GM23248 (cell line): ENCODE results near the gene LYPD8. TPM values are rescaled to one million over a fixed set of nuclear protein-coding genes. Genes with fewer than 3 reads are reported as not detected.
"Not testable (repeated sequence)": the region's sequence is repeated elsewhere in the genome, so short reads cannot be mapped to it uniquely, and the experiment has no call there.

Experiments
- DNase-seq: peaks from one replicate; pipeline ENCODE4 v3.0.0-alpha.2; 2015
- H2AFZ ChIP-seq: fragments of 200-600 bp; sonication (generic); 2 replicates; pipeline ENCODE4 v1.6.1; 2016; ENCODE audit warnings: antibody characterized with exemption
- H3F3A ChIP-seq: fragments of 200-600 bp; sonication (generic); 2 replicates; pipeline ENCODE4 v1.6.1; 2016; ENCODE audit warnings: mild to moderate bottlenecking, antibody characterized with exemption, mixed run types; ENCODE audit not compliant: insufficient read depth
- H3K27ac ChIP-seq: fragments of 200-600 bp; sonication (generic); 2 replicates; pipeline ENCODE4 v1.5.1; 2016; ENCODE audit warnings: mild to moderate bottlenecking
- H3K27me3 ChIP-seq: fragments of 200-600 bp; sonication (generic); replicated peaks from 2 replicates; pipeline ENCODE4 v1.6.1; 2016; ENCODE audit warnings: mild to moderate bottlenecking; ENCODE audit not compliant: insufficient read depth
- H3K36me3 ChIP-seq: fragments of 200-600 bp; sonication (generic); 2 replicates; pipeline ENCODE4 v1.6.1; 2016; ENCODE audit warnings: low read depth, mild to moderate bottlenecking
- H3K4me1 ChIP-seq: fragments of 200-600 bp; sonication (generic); 2 replicates; pipeline ENCODE4 v1.6.1; 2016; ENCODE audit warnings: mild to moderate bottlenecking; ENCODE audit not compliant: insufficient read depth
- H3K4me2 ChIP-seq: fragments of 200-600 bp; sonication (generic); one replicate; pipeline ENCODE4 v1.6.1; 2016; ENCODE audit warnings: mild to moderate bottlenecking; ENCODE audit not compliant: unreplicated experiment
- H3K4me3 ChIP-seq: fragments of 200-600 bp; sonication (generic); 2 replicates; pipeline ENCODE4 v1.5.1; 2016; ENCODE audit warnings: mild to moderate bottlenecking
- H3K79me2 ChIP-seq: fragments of 200-600 bp; sonication (generic); 2 replicates; pipeline ENCODE4 v1.6.1; 2016; ENCODE audit warnings: mild to moderate bottlenecking; ENCODE audit not compliant: insufficient read depth
- H3K9ac ChIP-seq: fragments of 200-600 bp; sonication (generic); 2 replicates; pipeline ENCODE4 v1.6.1; 2016; ENCODE audit warnings: mild to moderate bottlenecking
- H3K9me2 ChIP-seq: fragments of 200-600 bp; sonication (generic); 2 replicates; pipeline ENCODE4 v1.6.1; 2016; ENCODE audit warnings: mixed run types, mild to moderate bottlenecking, moderate library complexity; ENCODE audit not compliant: insufficient read depth
- H3K9me3 ChIP-seq: fragments of 200-600 bp; sonication (generic); one replicate; pipeline ENCODE4 v1.6.1; 2017; ENCODE audit warnings: low read depth
- H4K20me1 ChIP-seq: fragments of 200-600 bp; sonication (generic); 2 replicates; pipeline ENCODE4 v1.6.0; 2016; ENCODE audit not compliant: insufficient read depth
- EZH2 ChIP-seq: fragments of 200-600 bp; sonication (generic); IDR thresholded peaks from 2 replicates; pipeline ENCODE4 v1.6.1; 2018; ENCODE audit warnings: antibody characterized with exemption, mild to moderate bottlenecking; ENCODE audit not compliant: insufficient read depth, poor library complexity, severe bottlenecking
- EZH2phosphoT487 ChIP-seq: fragments of 200-600 bp; sonication (generic); IDR thresholded peaks from 2 replicates; pipeline ENCODE4 v1.6.1; 2018; ENCODE audit warnings: antibody characterized with exemption, moderate library complexity, mild to moderate bottlenecking, low read depth; ENCODE audit not compliant: insufficient read depth
- WGBS, 2 experiments: methylation state at CpG; one replicate each; pipeline ENCODE4 v1.1.6; 2015 to 2017; ENCODE audit warnings: low lambda C conversion rate in 2 of 2, low coverage in 1 of 2; ENCODE audit errors: missing lambda C conversion rate in 2 of 2; 5-methylcytosine and 5-hydroxymethylcytosine counted together
- in situ Hi-C: fragments of 300-500 bp; cut with MboI; formaldehyde crosslinking; loops from 2 replicates; pipeline ENCODE4 v1.15.0; 2020
- polyA plus RNA-seq: library from polyadenylated mRNA; unstranded; fragments of >200 nt; fragmentation: Nextera tagmentation; extraction: Ambion mirVana; gene quantifications from 2 replicates; pipeline ENCODE4 v1.2.1, GENCODE V29; 2016
- total RNA-seq: library from RNA; depleted of rRNA; stranded (reverse); fragments of >200 nt; shearing (Covaris generic); gene quantifications from 2 replicates; pipeline ENCODE4 v1.2.3, GENCODE V29; 2014

LYPD8 gene
- total and polyA plus RNA-seq, 2 experiments from 2014 or later, result not detected

- H3K27me3 ChIP-seq, result no peaks in the 10 kb centered on the region
- no peak overlapping the region for H2AFZ ChIP-seq
- H3K9ac ChIP-seq, result no peak overlapping the region
- WGBS, 2 experiments, result 30 to 46% methylated on average over 4 of the region's 4 CpGs
- TF ChIP-seq EZH2 (no peak), EZH2phosphoT487 (no peak)
- H3K27ac ChIP-seq, result no peak overlapping the region
- no peaks in the 10 kb centered on the region for H4K20me1 ChIP-seq
- in situ Hi-C loops, result no loop called here
- H3K9me3 ChIP-seq, result no peaks in the 10 kb centered on the region
- no peaks in the 10 kb centered on the region for H3K36me3 ChIP-seq
- H3K4me1 ChIP-seq, result no peaks in the 10 kb centered on the region
- DNase-seq, result no peak
- no peak overlapping the region for H3K4me3 ChIP-seq
- no peaks in the 10 kb centered on the region for H3K9me2 ChIP-seq
- no peak overlapping the region for H3K4me2 ChIP-seq
- no peaks in the 10 kb centered on the region for H3K79me2 ChIP-seq
- no peaks in the 10 kb centered on the region for H3F3A ChIP-seq
Measured at GRCh38 chr1:248791010-248791409, 35.5 kb upstream of the LYPD8 start.

GRCh38 chr1:248790456-248790855, 34.9 kb upstream of the LYPD8 start:
- DNase-seq, result no peak
- Histone ChIP-seq H3K9me2 (no peaks in the 10 kb centered on the region), H2AFZ (no peak overlapping the region), H3K9me3 (no peaks in the 10 kb centered on the region), H3K27ac (no peak overlapping the region), H3K36me3 (no peaks in the 10 kb centered on the region), H3K4me2 (no peak overlapping the region), H3F3A (no peaks in the 10 kb centered on the region), H3K79me2 (no peaks in the 10 kb centered on the region), H3K4me3 (no peak overlapping the region), H4K20me1 (no peaks in the 10 kb centered on the region), H3K4me1 (no peaks in the 10 kb centered on the region), H3K27me3 (no peaks in the 10 kb centered on the region), H3K9ac (no peak overlapping the region)
- 52 to 56% methylated on average over 5 of the region's 5 CpGs for WGBS, 2 experiments
- TF ChIP-seq EZH2 (no peak), EZH2phosphoT487 (no peak)
- in situ Hi-C loops, result no loop called here

DNA sequence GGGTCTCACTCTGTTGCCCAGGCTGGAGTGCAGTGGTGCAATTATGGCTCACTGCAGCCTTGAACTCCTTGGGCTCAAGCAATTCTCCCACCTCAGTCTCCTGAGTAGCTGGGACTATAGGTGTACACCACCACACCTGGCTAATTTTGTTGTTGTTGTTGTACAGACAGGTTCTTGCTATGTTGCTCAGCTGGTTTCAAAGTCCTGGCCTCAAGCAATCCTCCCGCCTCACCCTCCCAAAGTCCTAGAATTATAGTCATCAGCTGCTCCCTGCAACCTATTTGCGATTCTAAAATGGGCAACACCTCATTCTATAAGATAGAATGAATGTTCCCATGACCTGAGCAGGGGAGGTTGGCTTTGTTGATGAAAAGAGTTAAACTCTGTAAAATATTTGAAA, 33.8 kb upstream of the LYPD8 start:
- H3K9me2 ChIP-seq, H3K4me1 ChIP-seq, in situ Hi-C loops, H3K9ac ChIP-seq, H3K4me2 ChIP-seq, H3K27ac ChIP-seq, H4K20me1 ChIP-seq, H2AFZ ChIP-seq, H3K79me2 ChIP-seq, DNase-seq, H3F3A ChIP-seq, H3K27me3 ChIP-seq, H3K4me3 ChIP-seq, H3K36me3 ChIP-seq, H3K9me3 ChIP-seq: not testable (repeated sequence)
- 23% methylated on average over 2 of the region's 2 CpGs for WGBS, 2 experiments

GRCh38 chr1:248788327-248788726, 32.8 kb upstream of the LYPD8 start:
- in situ Hi-C loops, result no loop called here
- no peaks in the 10 kb centered on the region for H3K4me1 ChIP-seq
- H2AFZ ChIP-seq, result no peak overlapping the region
- 35 to 44% methylated on average over 3 of the region's 3 CpGs for WGBS, 2 experiments
- no peak overlapping the region for H3K9ac ChIP-seq
- no peaks in the 10 kb centered on the region for H3K27me3 ChIP-seq
- H3K4me2 ChIP-seq, result no peak overlapping the region
- H3K36me3 ChIP-seq, result no peaks in the 10 kb centered on the region
- no peaks in the 10 kb centered on the region for H3K9me3 ChIP-seq
- no peak overlapping the region for H3K27ac ChIP-seq
- TF ChIP-seq EZH2 (no peak), EZH2phosphoT487 (no peak)
- H3K79me2 ChIP-seq, result no peaks in the 10 kb centered on the region
- no peak for DNase-seq
- H3K4me3 ChIP-seq, result no peak overlapping the region
- H3K9me2 ChIP-seq, result no peaks in the 10 kb centered on the region
- no peaks in the 10 kb centered on the region for H4K20me1 ChIP-seq
- H3F3A ChIP-seq, result no peaks in the 10 kb centered on the region

DNA sequence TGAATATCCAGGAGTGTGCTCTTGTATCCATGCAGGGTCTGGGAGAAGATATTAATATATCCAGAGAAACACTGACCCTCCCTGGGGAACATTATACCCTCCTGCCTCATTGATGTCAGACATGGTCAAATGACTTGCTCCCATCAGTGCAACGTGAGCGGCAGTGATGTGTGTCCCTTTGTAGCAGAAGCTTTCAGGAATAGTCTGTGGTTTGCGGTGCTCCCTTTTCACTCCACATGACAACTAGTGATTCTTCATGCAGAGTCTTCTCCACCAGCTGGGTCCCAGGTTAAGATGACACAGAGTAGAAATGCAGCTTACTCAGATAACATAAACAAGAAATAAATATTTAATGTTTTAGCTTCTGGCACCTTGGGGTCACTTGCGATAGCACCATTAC, 31.9 kb upstream of the LYPD8 start:
- WGBS, 2 experiments, result 49 to 54% methylated on average over 4 of the region's 4 CpGs
- no peaks in the 10 kb centered on the region for H3F3A ChIP-seq
- TF ChIP-seq EZH2phosphoT487 (no peak), EZH2 (no peak)
- H3K4me3 ChIP-seq, result no peak overlapping the region
- H3K4me1 ChIP-seq, result no peaks in the 10 kb centered on the region
- no peak for DNase-seq
- no peaks in the 10 kb centered on the region for H3K27me3 ChIP-seq
- no peaks in the 10 kb centered on the region for H3K36me3 ChIP-seq
- no peak overlapping the region for H2AFZ ChIP-seq
- no peaks in the 10 kb centered on the region for H3K79me2 ChIP-seq
- H3K9me2 ChIP-seq, result no peaks in the 10 kb centered on the region
- no peak overlapping the region for H3K4me2 ChIP-seq
- H3K9me3 ChIP-seq, result no peaks in the 10 kb centered on the region
- H3K9ac ChIP-seq, result no peak overlapping the region
- H4K20me1 ChIP-seq, result no peaks in the 10 kb centered on the region
- in situ Hi-C loops, result no loop called here
- no peak overlapping the region for H3K27ac ChIP-seq
